GM03348 (cell line): ENCODE data around the gene NOC2L.
"Not testable (repeated sequence)": the region's sequence is repeated elsewhere in the genome, so short reads cannot be mapped to it uniquely, and the experiment has no call there.

ENCODE experiments used
- DNase-seq: peaks from one replicate; pipeline ENCODE4 v3.0.0; 2012; ENCODE audit warnings: low spot score

Gene NOC2L

DNA sequence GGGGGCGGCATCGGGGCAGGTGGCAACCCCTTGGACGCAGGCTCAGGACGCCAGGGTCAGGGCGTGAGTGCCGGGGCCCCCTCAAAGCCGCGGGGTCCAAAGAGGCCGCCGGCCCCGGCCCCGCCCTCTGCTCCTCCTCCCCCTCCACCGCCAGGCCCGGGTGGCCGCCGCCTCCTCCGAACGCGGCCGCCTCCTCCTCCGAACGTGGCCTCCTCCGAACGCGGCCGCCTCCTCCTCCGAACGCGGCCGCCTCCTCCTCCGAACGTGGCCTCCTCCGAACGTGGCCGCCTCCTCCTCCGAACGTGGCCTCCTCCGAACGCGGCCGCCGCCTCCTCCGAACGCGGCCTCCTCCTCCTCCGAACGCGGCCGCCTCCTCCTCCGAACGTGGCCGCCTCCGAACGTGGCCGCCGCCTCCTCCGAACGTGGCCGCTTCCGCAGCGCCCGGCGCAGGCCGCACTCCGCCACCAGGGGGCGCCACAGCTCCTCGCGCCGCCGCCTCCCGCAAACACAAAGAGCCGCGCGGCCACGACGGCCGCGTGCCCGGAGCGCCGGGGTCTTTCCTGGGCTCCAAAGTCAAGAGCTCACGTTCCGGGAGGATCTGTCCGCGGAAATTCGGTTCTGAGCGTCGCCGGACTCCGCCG, 54.6 kb downstream of the NOC2L start:
- peak; percentile 94 for DNase-seq

DNA sequence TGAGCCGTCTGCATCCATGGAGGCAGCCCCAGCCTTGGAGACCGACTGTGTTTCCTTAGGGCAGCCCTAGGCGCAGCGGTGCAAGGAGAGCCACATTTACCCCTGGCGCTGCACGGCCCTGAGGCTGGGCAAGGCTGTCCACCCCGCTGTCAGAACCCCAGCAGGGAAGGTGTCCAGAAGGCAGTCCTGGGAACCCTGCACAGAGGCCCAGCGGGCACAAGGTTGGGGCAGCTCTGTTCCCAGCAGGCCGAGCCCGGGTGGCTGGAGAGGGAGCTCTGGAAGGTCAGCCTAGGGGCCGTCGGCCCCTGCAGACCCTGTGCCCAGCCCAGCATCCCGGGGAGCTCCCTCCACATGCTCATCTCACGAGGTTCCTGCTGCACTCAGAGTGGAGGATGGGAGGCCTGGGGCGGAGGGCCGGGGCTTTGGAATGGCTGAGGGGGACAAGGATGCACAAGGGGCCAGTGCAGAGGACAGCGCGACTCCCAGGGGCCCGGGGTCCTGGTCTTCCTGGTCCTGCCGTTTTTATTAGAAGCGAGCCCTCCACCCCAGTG, 55.3 kb downstream of the NOC2L start:
- DNase-seq = no peak

DNA sequence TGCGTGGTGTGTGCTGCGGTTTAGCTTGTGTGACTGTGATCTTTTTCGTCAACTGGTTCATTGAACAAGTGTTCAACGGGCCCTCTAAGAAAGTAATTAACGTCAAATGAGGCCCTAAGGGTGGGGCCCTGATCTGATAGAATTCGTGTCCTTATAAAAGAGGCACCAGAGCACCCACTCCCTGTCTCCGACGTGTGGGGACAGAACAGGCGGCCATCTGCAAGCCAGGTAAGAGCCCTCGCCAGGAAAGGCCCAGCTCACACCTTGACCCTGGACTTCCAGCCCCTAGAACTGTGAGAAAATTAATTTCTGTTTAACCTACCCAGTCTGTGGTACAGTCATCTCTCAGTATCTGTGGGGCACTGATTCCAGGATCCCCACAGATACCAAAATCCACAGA, 55.8 kb downstream of the NOC2L start:
- no peak for DNase-seq

GRCh38 chr1:902802-903201, 56.3 kb downstream of the NOC2L start:
- DNase-seq = no peak

DNA sequence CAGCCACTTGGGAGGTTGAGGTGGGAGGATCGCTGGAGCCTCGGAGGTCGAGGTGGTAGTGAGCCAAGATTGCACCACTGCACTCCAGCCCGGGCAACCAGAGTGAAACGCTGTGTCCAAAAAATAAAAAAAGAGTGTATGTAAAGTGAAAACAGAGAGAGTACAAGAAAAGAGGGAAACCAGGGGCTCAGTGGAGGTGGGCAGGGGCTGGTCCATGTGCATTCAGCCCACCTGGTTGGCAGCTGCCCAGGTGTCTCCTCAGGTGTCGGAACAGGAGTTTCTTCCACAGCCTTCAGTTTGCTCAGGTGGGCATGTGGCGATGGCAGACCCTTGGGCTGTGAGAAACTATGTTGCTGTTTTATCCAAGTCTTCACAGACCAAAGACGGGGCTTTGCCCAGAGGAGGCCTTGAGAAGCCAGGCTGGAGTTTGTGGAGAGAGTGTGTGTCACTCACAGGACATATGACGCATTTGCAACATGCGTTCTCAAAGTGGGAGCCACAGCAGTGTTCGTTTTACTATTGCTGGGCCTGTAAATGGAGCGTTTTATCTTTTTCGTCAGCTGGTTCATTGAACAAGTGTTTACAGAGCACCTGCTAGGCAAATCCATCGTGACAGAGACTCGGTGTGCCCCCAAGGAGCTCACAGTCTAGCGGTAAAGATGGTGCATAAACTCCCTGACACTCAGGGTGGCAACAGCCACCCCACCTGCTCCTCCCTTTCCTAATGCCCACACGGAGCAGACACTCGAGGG, 57.8 kb downstream of the NOC2L start:
- no peak for DNase-seq

DNA sequence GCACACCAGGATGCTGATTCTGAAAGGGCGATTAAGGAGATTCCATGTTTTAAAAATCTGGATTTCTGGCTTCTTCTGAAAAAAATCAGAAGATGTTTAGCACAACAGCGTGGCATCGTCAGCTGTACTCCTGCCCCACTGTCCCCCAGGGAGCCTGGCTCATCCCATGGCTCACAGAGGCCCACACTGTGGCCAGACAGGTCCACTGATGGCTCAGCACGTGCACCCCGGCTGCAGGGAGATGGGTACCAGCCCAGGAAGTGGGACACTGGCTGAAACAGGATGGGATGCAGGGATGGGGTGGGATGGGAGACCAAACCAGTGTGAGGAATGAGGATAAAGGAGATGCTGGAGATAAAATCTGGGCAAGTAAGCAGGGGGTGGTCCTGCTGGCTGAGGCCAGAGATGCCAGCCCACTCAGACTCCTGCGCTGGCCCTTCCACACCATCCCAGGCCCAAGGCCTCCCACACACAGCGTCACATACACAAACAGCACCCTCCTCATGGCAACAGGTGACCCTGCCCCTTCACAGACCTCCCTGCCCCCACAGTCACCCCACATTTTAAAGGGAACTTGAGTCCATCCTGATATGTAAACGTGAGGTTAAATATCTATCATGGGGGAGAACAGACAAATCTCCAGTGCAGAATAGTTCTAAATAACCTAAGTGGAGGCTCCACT, 59.3 kb downstream of the NOC2L start:
- DNase-seq = no peak

- not testable (repeated sequence) for DNase-seq
These were observed 61.1 kb downstream of the NOC2L start for GRCh38 chr1:897951-898350.

- no peak for DNase-seq
These were observed 61.8 kb downstream of the NOC2L start for GRCh38 chr1:897226-897625.
